IMR-90 (cell line): ENCODE measurements around the gene CXCL16.

Source experiments
- TF ChIP-seq, protein P1 (sequence below): fragments of 150-350 bp; IDR thresholded peaks from 2 replicates; pipeline ENCODE4 v1.6.1; 2017; ENCODE audit warnings: mild to moderate bottlenecking, antibody characterized with exemption, low read length, low read depth
- TF ChIP-seq, protein P2 (sequence below): conservative IDR thresholded peaks from 2 replicates; pipeline ENCODE4 v1.5.1; 2012; ENCODE audit warnings: mild to moderate bottlenecking, low read depth, low read length, improper control_type of control experiment

DNA sequence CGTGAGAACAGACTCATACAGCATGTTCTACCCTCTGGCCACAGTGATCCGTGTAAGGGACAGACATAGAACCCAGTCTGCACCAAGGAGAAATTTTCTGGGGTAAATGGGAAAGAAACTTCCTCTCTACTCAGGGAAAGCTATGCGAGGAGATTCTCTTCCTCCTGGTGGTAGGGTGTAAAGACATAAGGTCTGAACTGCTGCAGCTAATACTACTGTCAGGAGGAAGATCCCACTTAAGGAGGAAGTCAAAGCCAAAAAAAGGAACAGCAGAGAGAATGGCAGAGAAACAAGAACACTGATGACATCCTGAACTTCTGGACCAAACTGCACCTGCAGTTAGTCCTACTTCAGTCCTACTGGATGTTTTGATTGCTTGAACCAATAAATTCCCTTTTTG lies 24.9 kb upstream of the CXCL16 start:
- TF ChIP-seq, protein P1, sequence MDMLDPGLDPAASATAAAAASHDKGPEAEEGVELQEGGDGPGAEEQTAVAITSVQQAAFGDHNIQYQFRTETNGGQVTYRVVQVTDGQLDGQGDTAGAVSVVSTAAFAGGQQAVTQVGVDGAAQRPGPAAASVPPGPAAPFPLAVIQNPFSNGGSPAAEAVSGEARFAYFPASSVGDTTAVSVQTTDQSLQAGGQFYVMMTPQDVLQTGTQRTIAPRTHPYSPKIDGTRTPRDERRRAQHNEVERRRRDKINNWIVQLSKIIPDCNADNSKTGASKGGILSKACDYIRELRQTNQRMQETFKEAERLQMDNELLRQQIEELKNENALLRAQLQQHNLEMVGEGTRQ = no peak
- TF ChIP-seq, protein P2, sequence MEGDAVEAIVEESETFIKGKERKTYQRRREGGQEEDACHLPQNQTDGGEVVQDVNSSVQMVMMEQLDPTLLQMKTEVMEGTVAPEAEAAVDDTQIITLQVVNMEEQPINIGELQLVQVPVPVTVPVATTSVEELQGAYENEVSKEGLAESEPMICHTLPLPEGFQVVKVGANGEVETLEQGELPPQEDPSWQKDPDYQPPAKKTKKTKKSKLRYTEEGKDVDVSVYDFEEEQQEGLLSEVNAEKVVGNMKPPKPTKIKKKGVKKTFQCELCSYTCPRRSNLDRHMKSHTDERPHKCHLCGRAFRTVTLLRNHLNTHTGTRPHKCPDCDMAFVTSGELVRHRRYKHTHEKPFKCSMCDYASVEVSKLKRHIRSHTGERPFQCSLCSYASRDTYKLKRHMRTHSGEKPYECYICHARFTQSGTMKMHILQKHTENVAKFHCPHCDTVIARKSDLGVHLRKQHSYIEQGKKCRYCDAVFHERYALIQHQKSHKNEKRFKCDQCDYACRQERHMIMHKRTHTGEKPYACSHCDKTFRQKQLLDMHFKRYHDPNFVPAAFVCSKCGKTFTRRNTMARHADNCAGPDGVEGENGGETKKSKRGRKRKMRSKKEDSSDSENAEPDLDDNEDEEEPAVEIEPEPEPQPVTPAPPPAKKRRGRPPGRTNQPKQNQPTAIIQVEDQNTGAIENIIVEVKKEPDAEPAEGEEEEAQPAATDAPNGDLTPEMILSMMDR = no peak
